ENCODE results near the gene DBN1. TPM values are rescaled to one million over a fixed set of nuclear protein-coding genes. Genes with fewer than 3 reads are reported as not detected.

Gene DBN1
- total and polyA plus RNA-seq, 9 of the 15 experiments (the other 6 are each of a cell fraction or from before 2014, with no cell fraction given): 0.25 to 87.2 (median 27.9) TPM

DNA sequence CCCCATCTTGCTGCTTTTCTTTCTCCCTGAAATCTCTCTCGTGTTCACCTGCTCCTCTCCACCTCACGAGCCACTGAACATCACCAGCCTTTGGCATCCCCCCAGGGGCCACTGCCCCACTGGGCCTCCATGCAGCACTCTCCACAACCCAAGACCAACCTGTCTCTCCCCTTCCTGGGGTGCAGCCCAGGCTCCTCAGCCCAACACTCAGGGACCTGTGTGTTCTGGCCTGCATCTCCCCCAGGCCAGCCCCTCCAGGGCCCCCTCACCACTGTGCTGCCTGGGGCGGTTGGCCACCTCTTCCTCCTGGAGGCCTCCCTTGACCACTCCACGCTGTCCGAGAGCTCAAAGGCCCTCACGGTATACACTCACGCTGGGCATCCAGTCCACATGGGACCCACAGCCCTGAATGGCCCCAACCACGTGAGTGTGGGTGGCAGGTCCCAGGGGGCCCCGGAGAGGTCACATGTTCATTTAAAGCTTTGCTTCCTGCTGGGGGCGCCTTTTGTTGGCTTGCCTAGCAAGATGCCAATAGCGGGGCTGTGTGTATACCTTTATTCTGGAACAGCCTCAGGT, 36.6 kb upstream of the DBN1 start:
- BruUV-seq (replicated peaks): no TSS peak
- Histone ChIP-seq H3K4me2 (ENCODE audit: insufficient read depth, low read length) (peak overlapping the region; percentile 75), H3K27ac (ENCODE audit: extremely low read depth, low read depth, low read length) (peak overlapping the region; percentile 80), H3K9me1 (ENCODE audit: control insufficient read depth, insufficient read depth, low read length) (no peaks in the 10 kb centered on the region), H3K9me3 (replicated peaks; ENCODE audit: control insufficient read depth, insufficient read depth, low read depth, low read length) (no peaks in the 10 kb centered on the region), H3K27me3 (ENCODE audit: control insufficient read depth in 2 of 2, insufficient read depth in 2 of 2, low read length in 2 of 2) (no peaks in the 10 kb centered on the region), H3K79me2 (ENCODE audit: control insufficient read depth, insufficient read depth, low read length) (peaks cover 23% of the 10 kb centered on the region), H4K20me1 (replicated peaks; ENCODE audit: control insufficient read depth, insufficient read depth, low read length) (no peaks in the 10 kb centered on the region), H3K4me1 (replicated peaks in 1 of 2; ENCODE audit: control insufficient read depth in 2 of 2, insufficient read depth in 2 of 2, low read length in 2 of 2) (peaks cover 27 to 58% of the 10 kb centered on the region in 2 experiments), H2AFZ (ENCODE audit: low read depth, low read length) (0 out of 2 replicates have a peak overlapping the region, but pooled peaks have one; percentile 69), H3K36me3 (ENCODE audit: control insufficient read depth, insufficient read depth, low read length) (peaks cover 70% of the 10 kb centered on the region), H3K4me3 (no peak overlapping the region; the same call in 1 of the 2 replicates), H3K9ac (ENCODE audit: insufficient read depth in 1 of 2, low read depth in 2 of 2, low read length in 2 of 2) (peak overlapping the region; percentile 66 to 89; a peak in 3 of 4 replicates)
- peak; percentile 48 for FAIRE-seq
- CTCF ChIA-PET (ENCODE audit: low intra/inter-chr PET ratio): interaction anchor here (0.6 kb wide), 1 partner anchor 53 kb away, joined by 3 read pairs; no protein-coding TSS in a partner anchor
- in situ Hi-C loops (cut with MboI) (no loop called here), intact Hi-C loops (cut with micrococcal nuclease) (no loop called here)
- POLR2A ChIA-PET: interaction anchor here (0.6 to 4.5 kb wide), 6 partner anchors 11 to 79 kb away, joined by 3 to 26 read pairs (median 7); partner anchors contain the start of gene PDLIM7
- 62% methylated on average over 11 of the region's 11 CpGs for WGBS (ENCODE audit: insufficient coverage, low coverage, missing lambda C conversion rate)
- DNase-seq (ENCODE audit: extremely low read depth in 1 of 4, low spot score in 3 of 4): no peak
- ATAC-seq: peak; percentile 21
- TF ChIP-seq, protein P1, sequence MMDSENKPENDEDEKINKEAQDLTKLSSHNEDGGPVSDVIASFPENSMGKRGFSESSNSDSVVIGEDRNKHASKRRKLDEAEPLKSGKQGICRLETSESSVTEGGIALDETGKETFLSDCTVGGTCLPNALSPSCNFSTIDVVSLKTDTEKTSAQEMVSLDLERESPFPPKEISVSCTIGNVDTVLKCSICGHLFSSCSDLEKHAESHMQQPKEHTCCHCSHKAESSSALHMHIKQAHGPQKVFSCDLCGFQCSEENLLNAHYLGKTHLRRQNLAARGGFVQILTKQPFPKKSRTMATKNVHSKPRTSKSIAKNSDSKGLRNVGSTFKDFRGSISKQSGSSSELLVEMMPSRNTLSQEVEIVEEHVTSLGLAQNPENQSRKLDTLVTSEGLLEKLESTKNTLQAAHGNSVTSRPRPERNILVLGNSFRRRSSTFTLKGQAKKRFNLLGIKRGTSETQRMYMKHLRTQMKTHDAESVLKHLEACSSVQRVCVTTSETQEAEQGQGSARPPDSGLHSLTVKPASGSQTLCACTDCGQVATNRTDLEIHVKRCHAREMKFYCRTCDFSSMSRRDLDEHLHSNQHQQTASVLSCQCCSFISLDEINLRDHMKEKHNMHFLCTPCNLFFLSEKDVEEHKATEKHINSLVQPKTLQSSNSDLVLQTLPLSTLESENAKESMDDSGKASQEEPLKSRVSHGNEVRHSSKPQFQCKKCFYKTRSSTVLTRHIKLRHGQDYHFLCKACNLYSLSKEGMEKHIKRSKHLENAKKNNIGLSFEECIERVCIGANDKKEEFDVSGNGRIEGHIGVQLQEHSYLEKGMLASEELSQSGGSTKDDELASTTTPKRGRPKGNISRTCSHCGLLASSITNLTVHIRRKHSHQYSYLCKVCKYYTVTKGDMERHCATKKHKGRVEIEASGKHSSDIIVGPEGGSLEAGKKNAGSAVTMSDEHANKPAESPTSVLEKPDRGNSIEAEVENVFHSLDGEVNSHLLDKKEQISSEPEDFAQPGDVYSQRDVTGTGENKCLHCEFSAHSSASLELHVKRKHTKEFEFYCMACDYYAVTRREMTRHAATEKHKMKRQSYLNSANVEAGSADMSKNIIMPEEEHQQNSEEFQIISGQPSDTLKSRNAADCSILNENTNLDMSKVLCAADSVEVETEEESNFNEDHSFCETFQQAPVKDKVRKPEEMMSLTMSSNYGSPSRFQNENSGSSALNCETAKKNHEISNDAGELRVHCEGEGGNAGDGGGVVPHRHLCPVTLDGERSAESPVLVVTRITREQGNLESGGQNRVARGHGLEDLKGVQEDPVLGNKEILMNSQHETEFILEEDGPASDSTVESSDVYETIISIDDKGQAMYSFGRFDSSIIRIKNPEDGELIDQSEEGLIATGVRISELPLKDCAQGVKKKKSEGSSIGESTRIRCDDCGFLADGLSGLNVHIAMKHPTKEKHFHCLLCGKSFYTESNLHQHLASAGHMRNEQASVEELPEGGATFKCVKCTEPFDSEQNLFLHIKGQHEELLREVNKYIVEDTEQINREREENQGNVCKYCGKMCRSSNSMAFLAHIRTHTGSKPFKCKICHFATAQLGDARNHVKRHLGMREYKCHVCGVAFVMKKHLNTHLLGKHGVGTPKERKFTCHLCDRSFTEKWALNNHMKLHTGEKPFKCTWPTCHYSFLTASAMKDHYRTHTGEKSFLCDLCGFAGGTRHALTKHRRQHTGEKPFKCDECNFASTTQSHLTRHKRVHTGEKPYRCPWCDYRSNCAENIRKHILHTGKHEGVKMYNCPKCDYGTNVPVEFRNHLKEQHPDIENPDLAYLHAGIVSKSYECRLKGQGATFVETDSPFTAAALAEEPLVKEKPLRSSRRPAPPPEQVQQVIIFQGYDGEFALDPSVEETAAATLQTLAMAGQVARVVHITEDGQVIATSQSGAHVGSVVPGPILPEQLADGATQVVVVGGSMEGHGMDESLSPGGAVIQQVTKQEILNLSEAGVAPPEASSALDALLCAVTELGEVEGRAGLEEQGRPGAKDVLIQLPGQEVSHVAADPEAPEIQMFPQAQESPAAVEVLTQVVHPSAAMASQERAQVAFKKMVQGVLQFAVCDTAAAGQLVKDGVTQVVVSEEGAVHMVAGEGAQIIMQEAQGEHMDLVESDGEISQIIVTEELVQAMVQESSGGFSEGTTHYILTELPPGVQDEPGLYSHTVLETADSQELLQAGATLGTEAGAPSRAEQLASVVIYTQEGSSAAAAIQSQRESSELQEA (IDR thresholded peaks at IDR 0.05; ENCODE audit: low read depth): no peak
- TF ChIP-seq, protein P2, sequence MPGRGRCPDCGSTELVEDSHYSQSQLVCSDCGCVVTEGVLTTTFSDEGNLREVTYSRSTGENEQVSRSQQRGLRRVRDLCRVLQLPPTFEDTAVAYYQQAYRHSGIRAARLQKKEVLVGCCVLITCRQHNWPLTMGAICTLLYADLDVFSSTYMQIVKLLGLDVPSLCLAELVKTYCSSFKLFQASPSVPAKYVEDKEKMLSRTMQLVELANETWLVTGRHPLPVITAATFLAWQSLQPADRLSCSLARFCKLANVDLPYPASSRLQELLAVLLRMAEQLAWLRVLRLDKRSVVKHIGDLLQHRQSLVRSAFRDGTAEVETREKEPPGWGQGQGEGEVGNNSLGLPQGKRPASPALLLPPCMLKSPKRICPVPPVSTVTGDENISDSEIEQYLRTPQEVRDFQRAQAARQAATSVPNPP (IDR thresholded peaks at IDR 0.05; ENCODE audit: borderline replicate concordance, insufficient read depth, insufficient read length): no peak
- TF ChIP-seq, protein P3, sequence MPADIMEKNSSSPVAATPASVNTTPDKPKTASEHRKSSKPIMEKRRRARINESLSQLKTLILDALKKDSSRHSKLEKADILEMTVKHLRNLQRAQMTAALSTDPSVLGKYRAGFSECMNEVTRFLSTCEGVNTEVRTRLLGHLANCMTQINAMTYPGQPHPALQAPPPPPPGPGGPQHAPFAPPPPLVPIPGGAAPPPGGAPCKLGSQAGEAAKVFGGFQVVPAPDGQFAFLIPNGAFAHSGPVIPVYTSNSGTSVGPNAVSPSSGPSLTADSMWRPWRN (IDR thresholded peaks at IDR 0.05; ENCODE audit: low read depth): no peak
- TF ChIP-seq NR2C1 (IDR thresholded peaks at IDR 0.05) (no peak), NR2C1 (tag; IDR thresholded peaks at IDR 0.05) (0 out of 2 replicates have a peak, but pooled peaks have one; percentile 16), EGR1 (conservative IDR thresholded peaks at IDR 0.05) (peak; percentile 18; the same call in 1 of the 2 replicates), GTF2E2 (tag; IDR thresholded peaks at IDR 0.05) (no peak), NRF1 (conservative IDR thresholded peaks at IDR 0.05 in 1 of 2, IDR thresholded peaks at IDR 0.05 in 1 of 2) (peak; percentile 51 to 52), ZFP36 (IDR thresholded peaks at IDR 0.05; ENCODE audit: low read depth, low read length, partially characterized antibody) (peak; percentile 60), SMAD4 (CRISPR knock-in tag; conservative IDR thresholded peaks at IDR 0.05) (no peak), PRPF4 (IDR thresholded peaks at IDR 0.05; ENCODE audit: insufficient read depth, low read depth, low read length, poor library complexity, severe bottlenecking) (no peak), POLR2B (IDR thresholded peaks at IDR 0.05; ENCODE audit: low read depth, partially characterized antibody) (no peak)

All from K562 (cell line).